Hypothalamus (tissue), 51 donors: Measurements from ENCODE around the gene CSN3.

ENCODE experiments used
- DNase-seq, 51 donors: peaks; one replicate each; lab custom pipeline; 2025; lab: John Stamatoyannopoulos, UW

CSN3 gene

GRCh38 chr4:70288651-70289050 lies 46.3 kb downstream of the CSN3 start:
- no peak for DNase-seq

- DNase-seq = no peak
Measured at GRCh38 chr4:70291341-70291740, 48.9 kb downstream of the CSN3 start.

- DNase-seq = no peak
Measured at GRCh38 chr4:70297576-70297975, 55.2 kb downstream of the CSN3 start.

GRCh38 chr4:70298051-70298450 lies 55.7 kb downstream of the CSN3 start:
- DNase-seq = no peak

GRCh38 chr4:70299643-70300042 lies 57.2 kb downstream of the CSN3 start:
- no peak for DNase-seq

- DNase-seq = no peak
Measured at GRCh38 chr4:70300215-70300614, 57.8 kb downstream of the CSN3 start.
